GM18505 (cell line): ENCODE data around the gene MPRIP.
"Not testable (repeated sequence)": the region's sequence is repeated elsewhere in the genome, so short reads cannot be mapped to it uniquely, and the experiment has no call there.

Source experiments
- ATAC-seq: cut with Tn5 transposase; IDR thresholded peaks from one replicate; pipeline ENCODE4 v1.9.1; 2021; ENCODE audit not compliant: unreplicated experiment
- POLR2A ChIP-seq: IDR thresholded peaks from 4 replicates; pipeline ENCODE4 v1.6.1; 2011; ENCODE audit warnings: borderline replicate concordance; ENCODE audit not compliant: insufficient read depth, insufficient read length; ENCODE audit errors: extremely low read depth

MPRIP gene

DNA sequence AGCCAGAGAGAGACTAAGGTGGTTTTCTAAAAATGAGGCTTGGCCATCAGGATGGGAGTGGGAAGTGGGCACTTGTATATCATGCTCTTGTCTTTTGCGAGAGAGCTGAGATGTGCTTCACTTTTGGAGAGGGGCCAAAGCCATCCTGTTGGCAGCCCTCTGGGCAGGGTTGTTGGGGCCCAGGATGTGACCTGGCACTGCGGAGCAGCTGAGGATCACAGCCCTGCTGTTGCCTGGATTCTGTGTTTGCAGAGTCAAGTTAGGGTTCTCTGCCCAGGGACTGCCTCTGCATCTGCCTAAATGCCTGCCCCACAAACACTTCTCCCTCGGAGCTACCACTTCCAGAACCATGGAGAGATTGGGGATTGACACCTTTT is 92.7 kb downstream of the MPRIP start:
- no peak for ATAC-seq
- TF ChIP-seq POLR2A, result no peak

DNA sequence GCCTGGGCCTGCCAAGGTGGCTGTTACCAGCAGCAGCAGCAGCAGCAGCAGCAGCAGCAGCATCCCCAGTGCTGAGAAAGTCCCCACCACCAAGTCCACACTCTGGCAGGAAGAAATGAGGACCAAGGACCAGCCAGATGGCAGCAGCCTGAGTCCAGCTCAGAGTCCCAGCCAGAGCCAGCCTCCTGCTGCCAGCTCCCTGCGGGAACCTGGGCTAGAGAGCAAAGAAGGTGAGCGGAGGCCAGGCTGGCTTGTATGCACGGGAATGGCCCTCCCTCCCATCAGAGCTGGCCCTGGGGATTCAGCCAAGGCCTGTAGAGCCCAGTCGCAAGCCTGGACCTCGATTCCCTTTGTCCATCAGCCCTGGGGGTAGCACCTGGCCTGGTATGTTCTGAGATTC is 94.0 kb downstream of the MPRIP start:
- not testable (repeated sequence) for ATAC-seq

DNA sequence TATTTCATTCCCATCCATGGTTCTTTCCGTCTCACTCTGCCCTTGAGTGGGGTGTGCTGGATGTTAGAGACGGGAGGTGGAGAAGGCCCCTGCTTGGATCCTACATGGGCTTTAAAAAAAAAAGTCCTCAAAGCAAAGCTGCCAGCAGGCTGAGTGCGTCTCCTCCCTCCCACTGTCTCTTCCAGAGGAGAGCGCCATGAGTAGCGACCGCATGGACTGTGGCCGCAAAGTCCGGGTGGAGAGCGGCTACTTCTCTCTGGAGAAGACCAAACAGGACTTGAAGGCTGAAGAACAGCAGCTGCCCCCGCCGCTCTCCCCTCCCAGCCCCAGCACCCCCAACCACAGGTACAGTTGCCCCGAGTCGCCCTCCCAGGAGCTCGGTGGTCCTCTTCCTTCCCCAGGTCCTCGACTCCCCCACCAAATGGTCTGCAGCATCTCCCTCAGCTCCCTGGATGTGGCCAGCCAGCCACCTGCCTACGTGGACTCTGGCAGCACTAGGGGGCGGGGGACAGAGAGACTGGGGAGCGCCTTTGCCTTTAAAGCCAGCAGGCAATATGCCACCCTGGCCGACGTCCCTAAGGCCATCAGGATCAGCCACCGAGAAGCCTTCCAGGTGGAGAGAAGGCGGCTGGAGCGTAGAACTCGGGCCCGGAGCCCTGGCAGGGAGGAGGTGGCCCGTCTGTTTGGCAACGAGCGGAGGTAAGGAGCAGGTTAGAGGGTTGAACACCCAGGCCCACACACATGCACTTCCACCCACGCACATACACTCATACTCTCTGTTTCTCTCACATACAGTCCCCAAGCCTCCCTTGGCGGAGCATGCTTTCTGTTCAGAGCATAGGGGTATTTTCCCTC is 95.7 kb downstream of the MPRIP start:
- no peak for TF ChIP-seq POLR2A
- no peak for ATAC-seq

DNA sequence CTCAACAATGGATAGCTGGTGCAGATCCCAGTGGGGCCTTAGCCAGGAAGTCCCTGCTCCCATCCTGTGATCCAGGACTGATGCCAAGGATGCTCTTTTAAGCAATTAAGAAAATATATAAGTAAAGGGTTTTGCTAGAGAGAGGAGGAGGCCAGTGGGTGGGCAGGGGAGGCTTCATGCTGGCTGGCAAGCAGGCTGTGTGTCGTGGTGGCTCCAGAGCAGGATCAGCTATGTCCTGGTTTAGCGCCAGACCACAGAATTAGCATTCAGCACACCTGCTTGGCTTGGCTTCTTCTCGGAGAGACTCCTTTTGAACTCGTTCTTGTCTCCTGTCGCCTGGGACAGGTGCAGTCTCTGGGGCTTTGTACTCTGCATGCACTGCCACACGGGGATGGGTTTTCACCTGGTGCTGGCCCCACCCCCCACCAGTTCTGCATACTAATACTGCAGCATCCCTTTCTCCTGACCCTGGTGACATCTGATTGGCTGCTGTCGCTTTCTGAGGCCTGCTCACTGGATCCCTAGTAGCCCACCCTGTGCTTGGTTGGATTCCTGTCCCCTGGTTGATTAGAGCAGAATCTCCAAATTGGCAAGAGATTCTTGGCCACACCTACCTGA is 97.8 kb downstream of the MPRIP start:
- ATAC-seq, result no peak
- TF ChIP-seq POLR2A, result no peak

DNA sequence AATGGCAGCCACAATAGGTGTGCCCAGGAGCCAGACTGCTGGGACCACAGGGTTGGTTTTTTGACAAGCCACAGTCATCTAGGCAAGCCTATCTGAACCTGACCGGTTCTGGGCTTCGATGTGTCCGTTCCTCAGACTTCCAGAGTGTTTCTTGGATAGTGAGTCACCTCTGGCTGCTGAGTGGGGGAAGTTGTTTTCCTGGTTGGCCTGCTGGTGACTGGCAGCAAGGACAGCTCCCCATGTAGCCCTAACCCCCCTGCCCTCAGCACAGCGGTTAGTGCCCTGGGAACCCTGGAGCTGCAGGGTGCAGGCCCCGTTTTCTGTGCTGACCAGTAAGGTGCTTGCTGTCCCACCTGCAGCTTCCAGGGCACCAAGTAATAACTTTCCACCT is 98.3 kb downstream of the MPRIP start:
- TF ChIP-seq POLR2A, result no peak
- no peak for ATAC-seq

DNA sequence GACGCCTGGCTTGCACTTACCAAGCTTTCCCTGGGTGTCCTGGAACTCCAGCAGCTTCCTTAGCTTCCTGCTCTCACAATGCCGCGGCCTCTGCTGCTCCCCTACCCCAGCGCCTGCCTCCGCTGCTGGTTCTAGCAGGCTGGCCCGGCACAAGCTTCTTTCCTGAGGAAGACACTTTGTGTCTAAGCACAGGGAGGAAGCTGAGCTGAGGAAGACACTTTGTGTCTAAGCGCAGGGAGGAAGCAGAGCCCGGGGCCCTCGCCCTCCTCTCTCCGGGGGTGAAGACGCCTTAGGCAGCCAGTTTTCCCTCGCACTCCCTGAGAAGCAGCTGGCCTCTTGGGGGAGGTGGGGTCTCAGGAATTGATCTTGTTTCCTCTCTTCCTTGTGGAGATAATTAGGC is 99.0 kb downstream of the MPRIP start:
- no peak for TF ChIP-seq POLR2A
- no peak for ATAC-seq

DNA sequence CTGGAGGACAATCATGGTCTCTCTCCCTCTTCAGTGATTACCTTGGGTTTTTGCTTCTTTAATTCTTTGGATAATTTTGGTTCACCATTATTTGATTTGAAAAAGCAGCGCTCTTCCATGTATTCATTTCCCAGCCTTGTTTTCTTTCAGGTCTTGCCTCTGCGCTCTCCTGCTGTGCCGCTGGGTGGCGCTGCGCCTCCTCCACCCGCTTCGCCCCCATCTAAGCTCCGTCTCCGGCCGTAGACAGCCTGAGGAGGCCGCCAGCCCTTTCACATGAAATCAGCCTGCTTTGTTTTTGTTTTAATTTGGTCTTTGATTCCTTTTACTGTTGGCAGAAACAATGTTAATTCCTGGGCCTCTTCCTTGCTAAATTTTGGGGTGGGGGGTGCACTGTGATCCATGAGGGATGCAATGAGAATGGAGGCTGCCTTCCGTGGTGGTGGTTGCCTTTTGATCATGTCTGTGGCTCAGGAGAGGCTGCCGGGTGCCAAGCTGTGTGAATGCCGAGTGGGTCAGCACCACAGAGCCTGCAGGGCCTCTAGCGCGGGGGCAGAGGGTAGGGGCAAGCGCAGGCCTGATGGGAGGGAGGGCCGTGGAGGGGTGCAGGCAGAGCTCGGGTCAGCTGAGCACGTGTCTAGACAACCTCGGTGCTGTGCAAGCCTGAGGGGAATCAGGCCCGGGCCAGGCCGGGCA is 99.7 kb downstream of the MPRIP start:
- TF ChIP-seq POLR2A, result no peak
- ATAC-seq, result no peak

DNA sequence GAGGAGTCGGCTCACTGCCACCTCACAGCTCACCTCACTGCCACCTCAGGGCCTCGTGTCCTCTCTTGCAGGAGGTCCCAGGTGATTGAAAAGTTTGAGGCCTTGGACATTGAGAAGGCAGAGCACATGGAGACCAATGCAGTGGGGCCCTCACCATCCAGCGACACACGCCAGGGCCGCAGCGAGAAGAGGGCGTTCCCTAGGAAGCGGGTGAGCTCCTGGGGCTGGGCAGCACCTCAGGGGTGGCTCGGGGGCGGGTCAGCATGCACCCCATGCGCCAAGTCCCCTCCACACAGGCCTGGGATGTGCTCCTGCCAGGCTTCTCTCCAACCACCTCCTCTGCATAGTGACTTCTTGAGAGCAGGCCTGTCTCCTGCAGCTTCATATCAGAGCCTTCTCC is 100.3 kb downstream of the MPRIP start:
- TF ChIP-seq POLR2A, result no peak
- ATAC-seq, result no peak

DNA sequence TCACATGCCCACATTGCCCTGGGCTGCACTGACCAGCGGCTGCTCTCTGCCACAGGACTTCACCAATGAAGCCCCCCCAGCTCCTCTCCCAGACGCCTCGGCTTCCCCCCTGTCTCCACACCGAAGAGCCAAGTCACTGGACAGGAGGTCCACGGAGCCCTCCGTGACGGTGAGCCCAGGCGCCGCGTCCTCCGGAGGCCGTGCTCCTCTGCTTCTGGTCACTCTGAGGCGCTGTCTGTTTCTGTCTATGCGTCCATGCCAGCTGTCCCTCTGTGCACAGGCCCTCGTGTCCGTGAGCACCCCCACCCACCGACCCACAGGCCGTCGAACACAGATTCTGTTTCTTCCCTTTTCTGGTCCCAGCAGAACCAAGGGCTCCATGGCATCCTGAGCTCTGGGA is 101.2 kb downstream of the MPRIP start:
- TF ChIP-seq POLR2A, result no peak
- no peak for ATAC-seq

DNA sequence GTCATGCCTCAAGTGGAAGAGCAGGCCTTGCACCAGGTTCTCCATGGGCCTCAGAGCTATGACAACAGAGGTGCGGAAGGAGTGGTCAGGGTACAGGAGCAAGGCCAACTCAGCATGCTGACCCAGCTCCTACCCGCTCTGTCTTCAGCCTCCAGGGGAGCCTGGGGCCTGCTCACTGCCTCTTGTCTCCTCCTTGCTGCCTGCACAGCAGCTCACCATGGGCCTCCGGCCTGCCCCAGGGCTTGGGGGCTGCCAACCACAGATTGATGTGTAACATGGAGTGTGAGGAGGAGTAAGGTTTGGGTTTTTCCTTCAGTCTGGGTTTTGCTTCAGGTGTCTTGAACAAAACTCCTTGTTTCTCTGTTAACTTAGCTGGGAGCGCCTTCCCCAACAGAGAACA is 101.8 kb downstream of the MPRIP start:
- TF ChIP-seq POLR2A, result no peak
- ATAC-seq, result no peak

DNA sequence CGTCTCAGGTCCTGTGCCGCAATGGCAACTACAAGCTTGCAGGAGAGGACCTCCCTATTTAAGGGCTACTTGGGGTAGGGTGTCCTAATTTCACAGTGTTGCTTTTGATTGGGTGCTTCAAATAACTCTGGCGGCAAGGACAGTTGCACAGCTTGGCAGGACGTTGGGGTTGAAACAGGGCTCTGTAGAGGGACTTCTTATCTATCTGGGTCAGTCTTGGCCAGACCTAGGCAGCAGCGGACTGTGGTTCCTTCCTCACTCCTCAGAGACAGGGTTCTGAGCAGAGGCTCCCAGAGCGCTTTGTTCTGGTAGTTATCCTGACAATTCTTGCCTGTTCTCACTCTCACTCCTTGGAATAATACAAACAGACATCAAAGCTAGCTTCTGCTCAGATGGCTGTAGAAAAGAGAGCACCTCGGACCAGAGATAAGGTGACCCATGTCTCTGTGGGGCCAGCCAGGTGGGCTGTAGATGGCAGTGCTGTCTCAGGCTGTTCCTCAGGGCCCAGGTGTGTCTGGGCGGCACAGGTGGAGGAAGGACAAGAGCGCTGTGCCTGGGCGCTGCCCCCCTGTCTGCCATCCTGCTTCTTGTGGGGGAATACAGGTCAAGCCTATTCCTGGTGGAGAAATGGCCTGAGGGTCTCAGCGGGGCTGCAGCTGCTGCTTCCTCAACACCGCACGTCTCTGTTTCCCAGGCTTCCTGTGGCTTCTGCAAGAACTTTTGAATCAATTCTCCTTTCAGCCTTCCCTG is 102.8 kb downstream of the MPRIP start:
- ATAC-seq, result no peak
- no peak for TF ChIP-seq POLR2A

DNA sequence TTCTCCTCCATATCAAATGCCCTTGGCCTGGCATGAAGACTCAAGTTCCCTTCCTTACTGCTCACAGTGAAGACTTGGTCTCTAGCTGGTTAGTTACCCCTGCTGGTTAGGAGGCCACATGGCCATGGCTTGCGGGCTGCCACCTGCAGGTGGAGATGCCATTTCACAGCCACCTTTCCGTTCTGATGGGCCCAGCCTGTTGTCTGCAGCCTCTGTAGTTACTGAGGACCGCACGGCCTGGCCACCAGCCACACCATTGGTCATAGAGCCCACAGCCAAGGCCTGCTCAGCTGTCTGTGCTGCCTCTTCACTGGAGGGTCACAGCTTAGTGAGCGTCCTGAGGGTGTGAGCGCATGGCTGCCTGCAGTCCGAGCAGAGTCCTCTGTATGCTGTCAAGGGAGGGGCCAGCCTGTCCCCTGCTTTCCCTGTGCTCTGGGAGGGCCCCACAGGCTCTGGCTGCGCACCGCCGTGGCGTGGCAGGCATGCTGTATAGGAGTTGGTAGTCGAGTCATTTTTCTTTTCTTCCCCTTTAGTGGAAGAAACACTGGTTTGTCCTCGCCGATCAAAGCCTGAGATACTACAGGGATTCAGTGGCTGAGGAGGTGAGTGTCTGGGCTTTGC is 104.6 kb downstream of the MPRIP start:
- no peak for TF ChIP-seq POLR2A
- ATAC-seq, result no peak

DNA sequence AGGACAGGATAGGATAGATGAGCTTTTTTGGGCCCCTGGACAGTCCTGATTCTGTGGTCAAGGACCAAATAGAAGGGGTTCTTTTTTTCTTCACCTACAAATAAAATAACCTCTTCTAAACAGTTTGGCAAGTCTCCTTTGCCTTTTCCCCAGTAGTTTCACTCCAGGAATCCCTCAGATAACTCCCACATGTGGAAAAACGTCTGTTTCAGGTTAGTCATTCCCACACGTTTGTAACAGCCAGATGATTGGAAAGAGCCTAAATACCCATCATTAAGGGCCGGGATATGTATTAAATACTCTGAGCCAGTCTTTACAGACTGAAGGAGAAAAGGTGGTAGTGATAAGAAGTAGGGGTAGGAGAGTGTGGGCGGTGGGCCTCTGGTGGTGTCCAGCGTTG is 105.6 kb downstream of the MPRIP start:
- TF ChIP-seq POLR2A, result no peak
- no peak for ATAC-seq

DNA sequence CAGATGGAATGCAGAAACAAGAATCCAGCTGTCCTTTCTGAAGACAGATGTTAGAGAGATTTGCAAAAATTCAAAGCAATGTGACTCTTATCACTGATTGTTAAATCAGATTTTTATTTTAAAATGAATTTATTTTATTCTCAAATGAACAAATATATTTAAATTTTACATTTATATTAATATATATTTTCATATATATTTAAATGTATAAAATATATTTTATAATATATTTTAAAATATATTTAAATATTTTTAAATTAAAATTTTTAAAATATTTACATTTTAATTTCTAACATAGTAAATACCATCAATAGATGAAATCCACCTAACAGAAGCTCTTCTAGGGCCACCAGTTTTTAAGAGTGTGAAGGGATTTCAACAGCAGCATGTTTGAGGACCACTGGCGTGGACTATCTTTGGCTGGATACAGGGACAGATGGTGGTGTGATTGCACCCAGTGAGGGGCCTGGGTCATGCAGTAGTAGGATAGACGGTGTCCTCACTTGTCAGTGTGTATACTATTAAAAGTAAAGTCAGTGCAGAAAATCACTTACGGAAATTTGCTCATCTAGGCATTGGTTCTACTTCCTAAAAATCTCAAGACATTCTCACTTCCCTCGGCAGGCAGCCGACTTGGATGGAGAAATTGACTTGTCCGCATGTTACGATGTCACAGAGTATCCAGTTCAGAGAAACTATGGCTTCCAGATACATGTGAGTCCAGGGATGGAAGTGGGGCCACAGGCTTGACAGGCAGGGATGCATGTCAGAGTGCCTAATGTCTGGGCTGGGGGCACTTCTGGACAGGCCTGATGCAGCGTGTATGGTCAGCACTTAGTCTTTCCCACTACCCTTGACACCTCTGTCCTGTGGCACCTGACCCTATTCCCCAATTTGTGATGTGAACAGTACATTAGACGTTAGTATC is 107.5 kb downstream of the MPRIP start:
- ATAC-seq, result no peak
- TF ChIP-seq POLR2A, result no peak
